Heart left ventricle (tissue), 16 donors: Measurements from ENCODE around the gene HDAC4. TPM values are rescaled to one million over a fixed set of nuclear protein-coding genes. Genes with fewer than 3 reads are reported as not detected.

Experiments
- ATAC-seq, 4 donors: fragments of 200-7000 bp; cut with Tn5 transposase; one replicate each; pipeline ENCODE4 v1.9.1; 2020 to 2022; ENCODE audit warnings: moderate library complexity in 4 of 4, mild to moderate bottlenecking in 3 of 4, moderate number of reproducible peaks in 1 of 4
- DNase-seq, 5 donors: peaks; one replicate each; pipeline ENCODE4 v3.0.0-alpha.2; 2020
- H3K27ac ChIP-seq, 12 donors: fragments of 200-600 bp; sonication (generic) in 4 of 12; one replicate each; pipeline versions ENCODE4 v1.5.0 to v1.8.0; 2016 to 2022; ENCODE audit warnings: mild to moderate bottlenecking in 2 of 12
- H3K27me3 ChIP-seq, 9 donors: fragments of 200-600 bp; sonication (generic) in 2 of 9; one replicate each; pipeline versions ENCODE4 v1.5.1 to v1.8.0; 2016 to 2022; ENCODE audit warnings: mild to moderate bottlenecking in 3 of 9
- H3K36me3 ChIP-seq, 9 donors: fragments of 200-600 bp; sonication (generic) in 2 of 9; one replicate each; pipeline versions ENCODE4 v1.5.0 to v1.8.0; 2018 to 2022; ENCODE audit warnings: mild to moderate bottlenecking in 2 of 9
- H3K4me1 ChIP-seq, 12 donors: fragments of 200-600 bp; sonication (generic) in 4 of 12; one replicate each; pipeline versions ENCODE4 v1.5.0 to v1.8.0; 2016 to 2022; ENCODE audit warnings: mild to moderate bottlenecking in 3 of 12
- H3K4me3 ChIP-seq, 12 donors: fragments of 200-600 bp; sonication (generic) in 4 of 12; one replicate each; pipeline versions ENCODE4 v1.5.0 to v1.8.0; 2017 to 2022; ENCODE audit warnings: mild to moderate bottlenecking in 9 of 12, moderate library complexity in 4 of 12
- H3K9me3 ChIP-seq, 12 donors: fragments of 200-600 bp; sonication (generic) in 4 of 12; one replicate each; pipeline versions ENCODE4 v1.5.0 to v1.8.0; 2016 to 2022; ENCODE audit warnings: mild to moderate bottlenecking in 1 of 12
- CTCF ChIP-seq, 12 donors: fragments of 200-600 bp; sonication (generic) in 4 of 12; IDR thresholded peaks; one replicate each; pipeline versions ENCODE4 v1.5.0 to v1.8.0; 2018 to 2022; ENCODE audit warnings: antibody characterized with exemption in 12 of 12, mild to moderate bottlenecking in 5 of 12
- POLR2A ChIP-seq, 2 donors: fragments of 450-650 bp; IDR thresholded peaks; one replicate each; pipeline ENCODE4 v1.6.1; 2017; ENCODE audit warnings: antibody characterized with exemption in 2 of 2, mild to moderate bottlenecking in 2 of 2, moderate library complexity in 2 of 2
- WGBS, 4 donors: extraction: QIAGEN DNeasy Blood & Tissue Kit in 2 of 4; methylation state at CpG; one replicate each; pipeline versions ENCODE4 v1.1.5 to v1.1.7; 2013 to 2018; 5-methylcytosine and 5-hydroxymethylcytosine counted together
- intact Hi-C, 10 donors: fragments of 100-400 bp; cut with DNase I; formaldehyde crosslinking; loops; one replicate each; pipeline versions ENCODE4 v1.11.1 to v1.14.2; 2022
- polyA plus RNA-seq, 2 donors: library from polyadenylated mRNA; stranded (reverse); fragments of 200-250 nt; gene quantifications; one replicate each; pipeline ENCODE4 v1.2.3, GENCODE V29; 2013
- total RNA-seq, 9 donors: library from RNA; depleted of rRNA in 2 of 9; stranded (reverse); fragments of >200 nt in 2 of 9; fragmentation: NEBNext Ultra II Directional in 3 of 9; extraction: Animal tissue kit (Norgen Biotek cat#: 25700) in 3 of 9; gene quantifications; one replicate each; pipeline versions ENCODE4 v1.1.0 to v1.2.4, GENCODE V29; 2016 to 2023
- donor health status: ischemic (EF 13 %, LVEDD 7.1; RV severe dilation, severe dysfunction).
- donor health status: healthy with polysubstance abuse.
- donor health status: DM: no; HTN: yes; CAD: no.
- donor health status: DM: no; HTN: no; CAD: no.
- donor health status: ischemic (EF 25% LVEDD 6.9; RV normal size, moderate dysfunction).
- donor health status: ischemic (EF 25% LVEDD 5.7; RV mildly dilated, moderate dysfunction).
- donor health status: healthy.
- donor health status: DM: yes; HTN: yes; CAD: no.
- donor health status: ischemic (EF 35%, LVEDD 5.7; RV mildly dilated, moderate dysfunction).
- donor health status: nonischemic (EF 11% LVEDD 7.7; RV severe dilation, severe dysfunction).
- donor health status: DM: yes; HTN: yes; CAD: no.
- donor health status: PGD.
- donor health status: ischemic (EF 29% LVEDD 5.4; RV normal size, mild dysfunction).
- donor health status: nonischemic (EF 23%, LVEDD 6.1; RV moderate dilation, normal function).

The HDAC4 gene
- total and polyA plus RNA-seq, 11 donors = 13.9 to 37.6 (median 27.5) TPM

- intact Hi-C loops = no loop called here
- peaks cover 0 to 46% (median 39%) of the 10 kb centered on the region in 9 donors for H3K36me3 ChIP-seq
- WGBS, 4 donors = 98 to 100% (median 98%) methylated on average over 7 to 12 of the region's 12 CpGs
- no peak overlapping the region for H3K4me3 ChIP-seq
- TF ChIP-seq POLR2A (IDR thresholded peaks at IDR 0.05) = no peak
- no peak for TF ChIP-seq CTCF (IDR thresholded peaks at IDR 0.05)
- DNase-seq (peak in 2 of 5 donors; percentile 7 to 32), ATAC-seq (no peak)
- H3K9me3 ChIP-seq = peaks cover 0 to 13% (median 5%) of the 10 kb centered on the region in 12 donors
- peaks cover 0 to 16% (median 2%) of the 10 kb centered on the region in 12 donors for H3K4me1 ChIP-seq
- H3K27me3 ChIP-seq = no peaks in the 10 kb centered on the region
- H3K27ac ChIP-seq = no peak overlapping the region
These were observed 212.3 kb downstream of the HDAC4 start for GRCh38 chr2:239188536-239188935.

- H3K36me3 ChIP-seq = peaks cover 0 to 49% (median 39%) of the 10 kb centered on the region in 9 donors
- no peak overlapping the region for H3K4me3 ChIP-seq
- WGBS, 4 donors = 89 to 95% (median 91%) methylated on average over 10 to 15 of the region's 15 CpGs
- TF ChIP-seq CTCF (IDR thresholded peaks at IDR 0.05) (no peak), POLR2A (IDR thresholded peaks at IDR 0.05) (no peak)
- H3K27me3 ChIP-seq = no peaks in the 10 kb centered on the region
- no peak overlapping the region for H3K27ac ChIP-seq
- intact Hi-C loops = no loop called here
- ATAC-seq (no peak), DNase-seq (peak in 1 of 5 donors; percentile 9)
- peaks cover 0 to 13% (median 5%) of the 10 kb centered on the region in 12 donors for H3K9me3 ChIP-seq
- H3K4me1 ChIP-seq = peaks cover 0 to 12% (median 1%) of the 10 kb centered on the region in 12 donors
These were observed 213.2 kb downstream of the HDAC4 start for GRCh38 chr2:239187464-239188253.

GRCh38 chr2:239186516-239187357, 214.1 kb downstream of the HDAC4 start:
- 91 to 97% (median 93%) methylated on average over 20 of the region's 20 CpGs for WGBS, 4 donors
- peaks cover 0 to 56% (median 41%) of the 10 kb centered on the region in 9 donors for H3K36me3 ChIP-seq
- intact Hi-C loops = no loop called here
- peaks cover 0 to 13% (median 5%) of the 10 kb centered on the region in 12 donors for H3K9me3 ChIP-seq
- no peak overlapping the region for H3K4me3 ChIP-seq
- H3K4me1 ChIP-seq = peaks cover 0 to 16% (median 3%) of the 10 kb centered on the region in 12 donors
- DNase-seq = peak in 1 of 5 donors; percentile 9
- no peak for ATAC-seq
- H3K27ac ChIP-seq = no peak overlapping the region
- no peak for TF ChIP-seq CTCF (IDR thresholded peaks at IDR 0.05)
- no peak for TF ChIP-seq POLR2A (IDR thresholded peaks at IDR 0.05)
- H3K27me3 ChIP-seq = no peaks in the 10 kb centered on the region
